ENCODE results near the gene RNF208. TPM values are rescaled to one million over a fixed set of nuclear protein-coding genes. Genes with fewer than 3 reads are reported as not detected.

The RNF208 gene
- total and polyA plus RNA-seq, 2 donors (not counting 1 experiment from before 2014, with no cell fraction given) = 1.1 to 1.4 TPM

DNA sequence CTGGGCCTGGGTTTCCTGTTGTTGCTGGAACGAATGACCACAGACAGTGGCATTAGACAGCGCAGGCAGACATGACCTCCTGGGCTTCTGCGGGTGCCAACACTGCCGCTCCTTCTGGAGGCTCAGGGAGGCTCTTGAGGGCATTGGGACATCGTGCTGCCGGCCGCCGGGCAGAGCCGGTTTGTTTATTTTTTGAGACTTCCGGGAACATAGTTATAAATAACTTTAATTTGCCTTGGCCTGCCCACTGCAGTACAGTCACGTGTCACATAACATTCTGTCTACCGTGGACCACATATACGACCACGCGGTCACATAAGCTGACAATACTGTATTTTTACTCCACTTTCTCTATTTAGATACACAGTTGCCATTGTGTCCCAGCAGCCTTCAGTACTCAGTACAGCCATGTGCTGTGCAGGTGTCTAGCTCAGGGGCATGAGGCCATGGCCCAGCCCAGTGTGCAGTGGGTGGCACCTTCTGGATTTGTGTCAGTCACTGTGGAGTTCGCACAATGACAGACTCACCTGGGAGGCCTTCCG, 47.3 kb upstream of the RNF208 start:
- intact Hi-C loops (cut with micrococcal nuclease) = loop anchor here (2.0 kb wide), 1 partner anchor 15 kb away; the partner anchor contains the start of gene NELFB
- H3K4me3 Mint-ChIP-seq = peak overlapping the region; percentile 69
- H3K79me2 ChIP-seq (ENCODE audit: control insufficient read depth, insufficient read depth, low read length) = peaks cover 38% of the 10 kb centered on the region
- H3K36me3 ChIP-seq (replicated peaks in 1 of 2; ENCODE audit: control extremely low read depth in 1 of 2, control insufficient read depth in 1 of 2, extremely low read depth in 1 of 2, insufficient read depth in 2 of 2, low read length in 1 of 2) = peaks cover 0 to 24% of the 10 kb centered on the region in 2 experiments
- 81% methylated on average over 16 of the region's 17 CpGs for WGBS (ENCODE audit: insufficient coverage)
- H2AFZ ChIP-seq (ENCODE audit: insufficient read depth, low read depth, low read length, poor library complexity, severe bottlenecking) = no peak overlapping the region
- peaks cover 30% of the 10 kb centered on the region for H3K4me1 Mint-ChIP-seq
- H3K27ac ChIP-seq (ENCODE audit: low read length in 2 of 2) = peak overlapping the region; percentile 15 to 48
- ChIA-PET CTCF (interaction anchor here (0.6 to 1.4 kb wide), 4 partner anchors 10 to 234 kb away, joined by 3 to 6 read pairs (median 3); no protein-coding TSS in a partner anchor), POLR2A (interaction anchor here (0.7 to 1.8 kb wide), 6 partner anchors 11 to 30 kb away, joined by 3 to 6 read pairs (median 4); partner anchors contain the start of gene TUBB4B)
- peak; percentile 56 for DNase-seq
- H3K27me3 ChIP-seq (replicated peaks in 1 of 4; ENCODE audit: control extremely low read depth in 1 of 4, control insufficient read depth in 3 of 4, insufficient read depth in 4 of 4, low read length in 3 of 4) = no peaks in the 10 kb centered on the region
- no peaks in the 10 kb centered on the region for H3K9me3 Mint-ChIP-seq (ENCODE audit: insufficient read depth)
- H3K9me3 ChIP-seq (ENCODE audit: control extremely low read depth in 1 of 3, control insufficient read depth in 2 of 3, insufficient read depth in 1 of 3, low read length in 2 of 3) = no peaks in the 10 kb centered on the region
- peak overlapping the region; percentile 64 for H3K4me2 ChIP-seq (replicated peaks; ENCODE audit: low read depth, low read length, poor library complexity, severe bottlenecking)
- no peaks in the 10 kb centered on the region for H3K27me3 Mint-ChIP-seq
- peaks cover 12 to 49% of the 10 kb centered on the region in 2 donors for H3K4me1 ChIP-seq (ENCODE audit: control insufficient read depth in 2 of 2, insufficient read depth in 2 of 2, low read length in 2 of 2)
- H3K27ac Mint-ChIP-seq = peak overlapping the region; percentile 78
- H4K20me1 ChIP-seq (ENCODE audit: control insufficient read depth, insufficient read depth, low read length, poor library complexity, severe bottlenecking) = peaks cover 33% of the 10 kb centered on the region
- peak overlapping the region; percentile 53 for H3K9ac ChIP-seq (ENCODE audit: low read length)
- H3K4me3 ChIP-seq (ENCODE audit: control extremely low read depth in 1 of 5, extremely low read depth in 1 of 5, insufficient read depth in 1 of 5, low read depth in 2 of 5, low read length in 4 of 5) = peak overlapping the region in 4 of 5 experiments; percentile 33 to 50 (median 45)
- ATAC-seq (ENCODE audit: low read depth) = peak; percentile 37
- TF ChIP-seq, protein P1, sequence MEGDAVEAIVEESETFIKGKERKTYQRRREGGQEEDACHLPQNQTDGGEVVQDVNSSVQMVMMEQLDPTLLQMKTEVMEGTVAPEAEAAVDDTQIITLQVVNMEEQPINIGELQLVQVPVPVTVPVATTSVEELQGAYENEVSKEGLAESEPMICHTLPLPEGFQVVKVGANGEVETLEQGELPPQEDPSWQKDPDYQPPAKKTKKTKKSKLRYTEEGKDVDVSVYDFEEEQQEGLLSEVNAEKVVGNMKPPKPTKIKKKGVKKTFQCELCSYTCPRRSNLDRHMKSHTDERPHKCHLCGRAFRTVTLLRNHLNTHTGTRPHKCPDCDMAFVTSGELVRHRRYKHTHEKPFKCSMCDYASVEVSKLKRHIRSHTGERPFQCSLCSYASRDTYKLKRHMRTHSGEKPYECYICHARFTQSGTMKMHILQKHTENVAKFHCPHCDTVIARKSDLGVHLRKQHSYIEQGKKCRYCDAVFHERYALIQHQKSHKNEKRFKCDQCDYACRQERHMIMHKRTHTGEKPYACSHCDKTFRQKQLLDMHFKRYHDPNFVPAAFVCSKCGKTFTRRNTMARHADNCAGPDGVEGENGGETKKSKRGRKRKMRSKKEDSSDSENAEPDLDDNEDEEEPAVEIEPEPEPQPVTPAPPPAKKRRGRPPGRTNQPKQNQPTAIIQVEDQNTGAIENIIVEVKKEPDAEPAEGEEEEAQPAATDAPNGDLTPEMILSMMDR (IDR thresholded peaks at IDR 0.05) = no peak
- no peak for TF ChIP-seq EZH2 (IDR thresholded peaks at IDR 0.05; ENCODE audit: borderline replicate concordance, insufficient read depth, low read depth, low read length, poor library complexity, severe bottlenecking)

Data from B cell (primary cell).